ENCODE results near the gene MRPL12. TPM values are rescaled to one million over a fixed set of nuclear protein-coding genes. Genes with fewer than 3 reads are reported as not detected.

MRPL12 gene
- total and polyA plus RNA-seq, 2 of the 13 experiments (the other 11 are each of a cell fraction or from before 2014, with no cell fraction given): 39.1 to 94.1 TPM

GRCh38 chr17:81735264-81736102, 32.3 kb downstream of the MRPL12 start (continued):
- TF ChIP-seq ZNF3 (CRISPR knock-in tag; IDR thresholded peaks at IDR 0.05): no peak
- no peak for TF ChIP-seq NFIB (CRISPR knock-in tag; IDR thresholded peaks at IDR 0.05; ENCODE audit: borderline replicate concordance)
- TF ChIP-seq ZFP91 (CRISPR knock-in tag; IDR thresholded peaks at IDR 0.05; ENCODE audit: borderline replicate concordance): no peak
- TF ChIP-seq RERE (CRISPR knock-in tag; IDR thresholded peaks at IDR 0.05; ENCODE audit: low read depth): no peak
- TF ChIP-seq FUBP1 (CRISPR knock-in tag; IDR thresholded peaks at IDR 0.05; ENCODE audit: borderline replicate concordance): 0 out of 2 replicates have a peak, but pooled peaks have one; percentile 42
- TF ChIP-seq SETDB1 (CRISPR knock-in tag; IDR thresholded peaks at IDR 0.05; ENCODE audit: borderline replicate concordance): no peak
- no peak for TF ChIP-seq PAWR (CRISPR knock-in tag; IDR thresholded peaks at IDR 0.05; ENCODE audit: borderline replicate concordance)
- no peak for TF ChIP-seq MTF1 (CRISPR knock-in tag; IDR thresholded peaks at IDR 0.05)
- no peak for TF ChIP-seq MED13 (CRISPR knock-in tag; IDR thresholded peaks at IDR 0.05)
- no peak for TF ChIP-seq ZNF891 (CRISPR knock-in tag; IDR thresholded peaks at IDR 0.05)
- TF ChIP-seq NFAT5 (CRISPR knock-in tag; IDR thresholded peaks at IDR 0.05): peak; percentile 26; the same call in 1 of the 2 replicates
- no peak for TF ChIP-seq ARID2 (CRISPR knock-in tag; IDR thresholded peaks at IDR 0.05; ENCODE audit: borderline replicate concordance)
- TF ChIP-seq ZFP90 (CRISPR knock-in tag; IDR thresholded peaks at IDR 0.05; ENCODE audit: borderline replicate concordance): no peak
- TF ChIP-seq TCF7L2 (IDR thresholded peaks at IDR 0.05; ENCODE audit: low read depth, low read length): no peak

Measured in HepG2 (cell line).